Ammon's horn (tissue), 1 donor: ENCODE results near the gene AFF2.

Experiments used
- DNase-seq: peaks from one replicate; pipeline ENCODE4 v3.0.0-alpha.2; 2016; ENCODE audit warnings: low spot score

The AFF2 gene

GRCh38 chrX:148741441-148741840 lies 241.0 kb downstream of the AFF2 start:
- DNase-seq, result peak; percentile 4

DNA sequence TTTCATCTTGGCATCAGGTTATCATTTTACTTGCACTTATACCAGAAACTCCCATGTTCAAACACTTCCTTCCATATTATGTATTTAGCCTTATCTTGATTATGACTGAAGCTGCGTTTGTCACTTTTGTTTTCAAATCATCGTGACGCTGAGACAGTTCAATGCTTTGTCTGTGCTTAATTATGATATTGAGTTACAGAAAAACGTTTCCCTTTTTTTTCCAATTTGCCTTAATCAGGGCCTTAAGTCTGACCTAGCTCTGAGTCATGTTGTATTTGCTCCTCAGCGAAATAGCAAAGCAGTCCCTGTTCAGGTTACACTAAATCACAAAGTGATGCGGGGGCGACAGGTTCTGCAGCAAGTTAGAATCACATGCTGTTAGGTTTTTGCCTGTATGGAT lies 254.7 kb downstream of the AFF2 start:
- no peak for DNase-seq

- DNase-seq, result no peak
Measured at GRCh38 chrX:148763896-148764295, 263.5 kb downstream of the AFF2 start.

GRCh38 chrX:148768296-148768695 lies 267.9 kb downstream of the AFF2 start:
- DNase-seq, result no peak

DNA sequence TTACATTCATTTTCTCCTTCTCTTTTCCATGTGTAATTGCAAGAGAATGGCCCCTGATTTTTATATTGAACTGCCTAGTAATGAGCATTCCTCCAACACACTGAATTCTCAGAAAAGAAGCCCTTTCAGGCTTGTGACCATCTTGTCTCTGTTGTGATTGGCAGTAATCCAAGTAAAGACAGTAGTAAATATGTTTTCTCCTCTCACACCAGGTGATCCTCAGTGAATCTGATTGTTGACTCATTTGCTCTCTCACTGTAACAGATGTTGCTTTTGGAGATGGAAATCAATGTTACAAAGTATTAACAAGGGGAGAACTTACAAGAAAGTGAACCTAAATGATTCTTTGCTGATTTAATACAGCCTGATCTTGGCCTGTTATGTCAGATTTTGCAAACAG lies 271.0 kb downstream of the AFF2 start:
- no peak for DNase-seq

GRCh38 chrX:148774276-148774675 lies 273.9 kb downstream of the AFF2 start:
- DNase-seq, result no peak

DNA sequence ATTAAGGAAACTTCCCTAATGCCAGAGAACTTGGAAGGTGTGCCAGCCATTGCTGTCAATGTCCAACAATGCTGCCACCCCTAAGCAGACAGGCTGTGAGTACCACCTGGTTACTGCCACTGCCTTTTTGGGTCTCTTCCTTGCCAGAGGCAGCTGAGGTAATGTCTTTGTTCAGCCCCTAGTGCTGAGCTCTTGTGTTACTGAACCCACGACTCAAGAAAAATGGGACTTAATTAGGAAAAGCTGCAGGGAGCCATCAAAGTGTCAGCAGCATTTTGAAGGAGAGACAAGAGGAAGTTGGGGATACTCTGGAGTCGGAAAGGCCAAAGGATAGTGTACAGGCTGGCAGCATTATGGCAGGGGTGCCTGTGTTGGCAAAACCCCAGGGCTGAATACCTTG lies 283.7 kb downstream of the AFF2 start:
- DNase-seq, result no peak

DNA sequence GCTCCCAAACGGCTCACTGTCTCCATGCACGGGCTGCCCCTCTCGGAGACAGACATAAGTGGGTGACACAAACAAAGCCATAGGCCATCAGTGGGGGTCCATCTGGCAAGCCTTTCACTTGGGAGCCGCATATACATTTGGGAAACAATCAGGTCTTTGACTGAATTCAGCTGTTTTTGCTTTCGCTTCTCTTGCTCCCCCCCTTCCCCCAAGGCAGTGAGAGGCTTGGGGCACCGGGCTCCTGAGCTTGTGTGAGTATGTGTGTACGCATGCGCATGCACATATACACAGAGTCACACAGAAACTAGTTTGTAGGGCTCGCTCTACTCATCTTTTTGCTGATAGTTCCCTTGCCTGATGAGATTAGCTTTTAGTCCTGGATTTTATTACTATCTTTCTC lies 284.4 kb downstream of the AFF2 start:
- peak; percentile 3 for DNase-seq

DNA sequence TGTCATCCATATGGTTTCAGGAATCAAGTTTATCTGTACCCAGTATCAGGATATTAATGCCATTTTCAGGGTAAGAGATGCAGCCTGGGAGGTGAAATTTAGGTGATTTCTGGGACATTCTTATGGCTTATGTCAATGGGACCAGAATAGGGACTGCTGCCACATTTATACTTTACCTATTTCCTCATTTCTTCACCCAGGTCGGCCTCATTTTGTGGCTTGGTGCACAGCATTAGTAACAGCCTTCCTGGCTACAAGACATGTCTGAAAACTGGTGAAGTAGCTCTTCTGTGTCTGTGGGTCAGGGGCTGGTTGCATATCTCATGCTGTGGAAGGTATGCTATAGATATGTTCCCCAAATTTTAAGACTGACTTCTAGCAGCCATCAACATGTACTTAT lies 284.8 kb downstream of the AFF2 start:
- no peak for DNase-seq

- no peak for DNase-seq
Measured at GRCh38 chrX:148788449-148788848, 288.0 kb downstream of the AFF2 start.

GRCh38 chrX:148794350-148794749 lies 293.9 kb downstream of the AFF2 start:
- no peak for DNase-seq

DNA sequence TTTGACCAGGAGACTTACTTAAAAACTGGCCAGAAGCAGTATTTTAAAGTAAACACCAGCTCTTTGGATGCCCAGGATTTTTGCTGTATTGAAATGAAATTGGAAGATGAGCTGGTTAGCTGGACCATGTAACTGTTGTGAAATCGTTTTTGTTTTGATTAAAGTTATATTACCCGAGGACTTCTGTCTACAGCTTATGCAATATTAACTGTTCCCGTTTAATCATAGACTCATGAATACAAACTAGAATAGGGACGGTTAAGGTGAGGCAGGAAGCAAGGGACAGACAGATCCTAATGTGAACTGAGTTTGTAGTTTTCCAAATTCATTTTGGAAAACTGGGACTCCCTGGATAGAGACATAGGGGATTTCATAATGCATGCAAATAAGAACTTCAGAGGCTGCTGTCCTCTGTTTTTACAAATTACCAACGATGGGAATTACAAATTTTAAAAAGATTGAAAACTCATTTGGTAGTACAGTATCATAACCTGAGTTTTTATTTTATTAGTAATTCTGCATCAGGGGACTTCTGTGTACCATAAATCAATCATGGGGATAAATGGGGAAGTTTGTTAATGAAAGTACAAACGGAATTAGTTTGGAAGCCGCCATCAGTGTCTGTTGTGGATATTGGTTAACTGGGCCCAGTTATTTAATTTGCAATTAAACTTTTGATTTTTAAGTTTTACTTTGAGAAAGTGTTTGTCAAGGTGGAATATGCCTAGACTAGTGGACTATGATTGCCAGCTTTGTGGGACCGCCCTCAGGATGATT lies 304.4 kb downstream of the AFF2 start:
- DNase-seq, result no peak

DNA sequence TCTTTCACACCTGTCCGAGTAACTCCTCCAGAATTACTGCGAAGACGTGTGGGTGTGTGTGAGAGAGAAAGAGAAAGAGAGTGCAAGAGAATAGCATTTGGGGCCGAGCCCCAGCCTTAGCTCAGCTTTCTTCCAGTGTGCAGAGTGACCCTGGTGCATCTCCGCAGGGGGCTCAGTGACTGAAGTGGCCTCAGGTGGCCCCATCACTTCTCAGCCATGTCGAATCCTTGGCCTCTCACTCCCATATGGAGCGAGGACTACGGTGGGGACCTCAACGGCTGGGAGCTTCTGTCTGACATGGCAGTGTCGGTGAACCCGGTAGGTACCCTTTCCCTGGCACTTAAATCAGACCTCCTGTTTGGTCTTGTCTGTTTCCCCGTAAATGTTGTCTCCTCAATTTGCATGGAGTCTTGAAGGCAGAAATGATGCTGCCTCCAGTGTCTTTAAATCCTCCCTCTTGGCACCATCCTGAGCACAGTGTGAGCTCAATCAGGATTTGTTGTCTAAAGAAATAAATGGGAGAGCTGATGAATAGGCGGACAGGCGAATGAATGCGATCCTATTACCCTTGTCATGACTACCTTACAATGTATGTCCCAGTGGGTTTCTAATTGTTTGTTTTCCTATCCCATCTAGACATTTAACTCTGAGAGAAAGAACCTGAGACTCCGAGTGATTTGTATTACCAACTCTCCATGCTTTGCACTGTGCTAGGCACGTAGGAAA lies 305.9 kb downstream of the AFF2 start:
- DNase-seq, result no peak

DNA sequence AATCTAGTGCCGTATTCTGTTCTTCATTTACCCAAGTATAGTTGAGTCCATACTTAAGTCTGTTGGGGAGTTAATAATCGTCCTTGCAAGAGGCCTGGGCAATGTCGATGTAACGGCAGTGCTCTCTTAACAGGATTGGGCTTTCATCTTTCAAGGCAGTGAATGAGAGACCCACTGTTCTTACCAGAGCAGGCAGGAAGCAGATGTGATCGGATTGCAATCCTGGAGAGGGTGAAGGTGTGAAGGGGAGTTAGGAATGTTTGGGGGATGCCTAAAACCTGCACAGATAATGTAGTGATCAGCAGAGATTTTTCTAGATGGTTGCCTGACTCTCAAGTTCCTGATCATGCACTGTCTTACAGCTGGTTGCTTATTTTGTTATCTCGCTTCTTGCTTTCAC lies 308.4 kb downstream of the AFF2 start:
- no peak for DNase-seq

GRCh38 chrX:148811236-148811635 lies 310.8 kb downstream of the AFF2 start:
- DNase-seq, result no peak

- no peak for DNase-seq
Measured at GRCh38 chrX:148813422-148813821, 313.0 kb downstream of the AFF2 start.

GRCh38 chrX:148813967-148814366 lies 313.6 kb downstream of the AFF2 start:
- no peak for DNase-seq

- no peak for DNase-seq
Measured at GRCh38 chrX:148815218-148815961, 315.0 kb downstream of the AFF2 start.

DNA sequence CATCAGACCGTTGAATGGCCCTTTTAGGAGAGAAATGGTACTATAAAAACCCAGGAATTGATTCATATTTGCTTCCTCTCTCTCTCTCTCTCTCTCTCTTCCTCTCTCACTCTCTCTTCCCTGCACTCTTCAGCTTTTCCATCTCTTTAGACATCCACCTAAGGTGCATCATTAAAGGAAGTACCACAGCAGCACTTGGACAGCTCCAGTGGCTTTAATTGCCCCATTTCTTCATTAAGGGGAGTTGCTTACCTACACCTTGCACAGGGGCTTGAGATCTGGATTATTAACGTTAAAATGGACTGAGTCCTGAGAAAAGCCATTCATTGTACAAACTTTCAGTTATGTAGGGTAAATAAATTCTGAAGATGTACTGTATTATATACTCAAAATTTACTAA lies 323.6 kb downstream of the AFF2 start:
- no peak for DNase-seq

DNA sequence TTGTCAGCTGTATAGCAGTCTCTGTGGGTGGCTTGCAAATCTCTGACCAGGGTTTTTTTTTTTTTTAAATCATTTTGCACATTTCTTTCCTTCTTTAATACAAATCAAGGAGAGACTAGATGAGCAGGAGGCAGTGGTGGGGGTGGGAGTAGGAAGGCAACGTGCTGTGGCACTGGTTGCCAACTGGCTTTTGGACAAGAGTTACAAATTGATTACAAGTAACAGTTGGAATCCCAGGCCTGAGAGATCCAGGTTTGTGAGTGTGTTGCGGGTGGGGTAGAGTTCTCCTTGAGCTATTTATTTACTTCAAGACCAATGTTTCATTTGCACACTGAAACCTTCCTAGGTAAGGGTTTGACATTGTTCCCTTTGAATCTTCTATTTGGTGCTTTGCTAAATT lies 325.3 kb downstream of the AFF2 start:
- peak; percentile 3 for DNase-seq

DNA sequence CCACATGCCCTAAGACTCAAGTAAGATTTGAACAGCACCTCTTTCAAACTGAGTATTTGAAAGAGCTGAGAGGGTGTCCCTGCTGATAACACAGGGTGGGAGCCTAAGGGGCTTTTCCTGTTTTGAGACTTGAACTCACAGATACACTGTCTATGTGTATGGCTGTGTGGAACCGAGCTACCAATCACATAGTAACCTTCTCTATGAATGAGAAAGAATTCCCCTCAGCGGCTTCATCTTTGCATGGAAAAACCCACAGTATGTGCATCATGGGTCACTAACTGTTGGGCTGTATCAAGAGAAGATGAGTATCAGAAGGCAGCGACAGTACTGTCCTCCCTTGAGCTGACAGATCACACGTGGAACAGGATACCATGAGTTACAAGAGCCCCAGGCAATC lies 336.3 kb downstream of the AFF2 start:
- no peak for DNase-seq

GRCh38 chrX:148850631-148851030 lies 350.2 kb downstream of the AFF2 start:
- no peak for DNase-seq

DNA sequence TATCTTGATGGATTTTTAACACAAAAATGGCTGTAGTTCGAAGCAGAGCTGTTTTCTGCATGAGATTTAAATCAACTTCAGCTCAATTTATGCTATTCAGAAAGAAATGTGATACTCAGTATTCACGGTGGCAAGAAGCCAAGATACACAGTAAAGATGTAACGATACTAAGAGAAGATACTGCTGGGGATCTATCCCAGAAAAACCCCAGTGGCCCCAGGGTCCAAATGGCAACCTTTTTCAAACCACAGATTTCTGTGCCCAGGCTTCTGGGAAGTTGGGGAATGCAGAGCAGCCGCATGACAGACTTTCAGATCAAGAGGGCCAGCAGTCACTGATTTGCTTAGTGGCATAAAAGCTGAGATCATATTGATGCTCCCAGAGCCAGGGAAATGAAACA lies 353.9 kb downstream of the AFF2 start:
- no peak for DNase-seq
